Measurements from ENCODE around the gene CTBP2. TPM values are rescaled to one million over a fixed set of nuclear protein-coding genes. Genes with fewer than 3 reads are reported as not detected.

Gene CTBP2
- total RNA-seq, 3 donors from 2014 or later = 53.1 to 91.2 (median 65.9) TPM

DNA sequence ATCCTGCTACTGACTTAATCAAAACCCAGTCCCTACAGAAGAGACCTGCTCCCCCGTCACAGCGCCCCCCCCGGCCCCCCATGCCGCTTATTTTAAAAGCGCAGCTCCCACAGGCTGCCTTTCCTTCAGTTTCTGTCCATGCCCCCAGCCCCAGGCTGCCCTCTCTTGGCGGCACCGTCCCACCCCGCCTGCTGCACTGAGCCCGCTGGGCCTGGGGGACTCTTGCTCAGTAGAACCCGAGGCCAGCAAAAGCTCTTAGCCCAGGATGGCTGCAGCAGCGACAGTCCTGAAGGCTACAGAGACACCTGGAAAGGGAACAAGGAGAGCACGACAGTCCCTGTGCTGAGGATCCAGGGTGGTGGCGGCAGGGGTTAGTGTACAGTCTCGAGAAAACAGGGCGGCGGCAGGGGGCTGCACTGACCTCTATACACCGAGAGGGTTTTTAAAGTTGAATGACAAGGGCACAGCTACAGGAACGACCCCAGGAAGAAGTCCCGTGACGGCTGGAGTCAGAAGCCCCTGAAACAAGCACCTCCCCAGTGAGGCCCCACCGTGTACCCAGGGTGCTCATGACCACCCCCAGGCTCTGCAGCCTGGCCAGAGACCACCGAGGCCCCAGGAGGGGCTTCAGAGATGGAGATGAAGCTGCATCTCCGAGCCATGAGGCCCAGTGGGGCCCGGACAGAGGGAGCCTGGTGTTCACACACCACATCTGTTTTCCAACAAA lies 164.1 kb downstream of the CTBP2 start:
- intact Hi-C loops (cut with DNase I; ENCODE audit: low total_unique reads) = no loop called here
- Histone ChIP-seq H3K27me3 (no peaks in the 10 kb centered on the region), H3K9me3 (no peaks in the 10 kb centered on the region), H3K36me3 (no peaks in the 10 kb centered on the region), H3K4me3 (no peak overlapping the region), H3K27ac (no peak overlapping the region), H3K4me1 (peaks cover 9 to 20% of the 10 kb centered on the region in 2 donors)
- no peak for DNase-seq (ENCODE audit: low spot score in 2 of 2)
- no peak for TF ChIP-seq POLR2AphosphoS5 (IDR thresholded peaks at IDR 0.05)

GRCh38 chr10:124995605-124996004 lies 164.8 kb downstream of the CTBP2 start:
- Histone ChIP-seq H3K27me3 (no peaks in the 10 kb centered on the region), H3K36me3 (no peaks in the 10 kb centered on the region), H3K4me1 (peaks cover 6 to 13% of the 10 kb centered on the region in 2 donors), H3K27ac (no peak overlapping the region), H3K4me3 (no peak overlapping the region), H3K9me3 (no peaks in the 10 kb centered on the region)
- TF ChIP-seq CTCF (IDR thresholded peaks at IDR 0.05) (no peak), POLR2AphosphoS5 (IDR thresholded peaks at IDR 0.05) (no peak), POLR2A (IDR thresholded peaks at IDR 0.05) (no peak)
- intact Hi-C loops (cut with DNase I; ENCODE audit: low total_unique reads) = no loop called here
- no peak for DNase-seq (ENCODE audit: low spot score in 2 of 2)

DNA sequence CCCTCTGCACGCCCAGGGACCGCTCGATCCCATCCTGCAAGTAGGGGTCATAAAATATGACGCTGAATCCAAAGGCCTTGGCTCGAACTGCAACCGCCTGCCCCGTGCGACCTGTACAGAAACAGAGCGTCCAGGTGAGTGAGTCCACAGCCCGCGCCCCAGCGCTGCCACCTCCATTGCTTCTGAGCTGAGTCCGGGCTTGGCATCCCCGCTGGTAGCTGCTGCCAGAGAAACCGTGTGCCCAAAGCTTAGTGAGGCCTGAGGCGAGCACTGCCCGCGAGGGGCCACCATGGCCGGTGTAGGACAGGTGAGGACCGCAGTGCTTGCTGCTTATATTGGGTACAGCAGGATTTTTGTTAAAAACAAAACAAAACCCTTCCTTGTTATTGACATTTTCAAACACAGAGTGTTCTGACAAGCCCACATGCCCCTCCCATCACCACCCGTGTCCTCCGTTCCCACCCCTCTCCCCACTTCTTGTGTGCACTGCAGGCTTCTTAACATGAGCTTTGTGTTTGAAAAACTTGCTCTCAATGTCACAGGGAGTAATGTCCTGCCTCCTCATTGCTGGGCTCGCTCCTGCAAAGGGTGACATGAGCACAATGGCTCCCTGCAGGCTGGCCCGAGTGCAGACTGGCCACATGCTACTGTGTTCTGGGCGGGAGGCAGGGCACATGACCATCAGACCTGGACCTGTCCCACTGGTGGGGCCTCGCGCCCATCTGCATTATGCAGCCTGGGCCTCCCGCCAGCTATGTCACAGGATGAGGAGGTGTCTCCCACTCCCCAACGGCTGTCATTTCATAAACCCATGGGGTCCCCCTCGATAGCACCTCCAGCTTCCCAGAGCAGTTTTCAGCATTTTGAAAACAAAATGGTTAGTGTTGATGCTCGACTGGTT lies 165.5 kb downstream of the CTBP2 start:
- intact Hi-C loops (cut with DNase I; ENCODE audit: low total_unique reads) = no loop called here
- no peaks in the 10 kb centered on the region for H3K27me3 ChIP-seq
- TF ChIP-seq POLR2AphosphoS5 (IDR thresholded peaks at IDR 0.05) (no peak), POLR2A (IDR thresholded peaks at IDR 0.05) (no peak), CTCF (IDR thresholded peaks at IDR 0.05) (no peak)
- no peaks in the 10 kb centered on the region for H3K9me3 ChIP-seq
- no peak for DNase-seq (ENCODE audit: low spot score in 2 of 2)
- H3K36me3 ChIP-seq = no peaks in the 10 kb centered on the region
- no peak overlapping the region for H3K4me3 ChIP-seq
- H3K27ac ChIP-seq = no peak overlapping the region
- peaks cover 2 to 5% of the 10 kb centered on the region in 2 donors for H3K4me1 ChIP-seq

GRCh38 chr10:124993736-124994451 lies 166.5 kb downstream of the CTBP2 start:
- peak overlapping the region in 1 of 2 donors; percentile 17 for H3K27ac ChIP-seq
- DNase-seq (ENCODE audit: low spot score in 2 of 2) = peak in 1 of 2 donors; percentile 37
- no peaks in the 10 kb centered on the region for H3K9me3 ChIP-seq
- no peaks in the 10 kb centered on the region for H3K4me1 ChIP-seq
- no peaks in the 10 kb centered on the region for H3K27me3 ChIP-seq
- no peaks in the 10 kb centered on the region for H3K36me3 ChIP-seq
- no peak for TF ChIP-seq POLR2AphosphoS5 (IDR thresholded peaks at IDR 0.05)
- no peak for TF ChIP-seq CTCF (IDR thresholded peaks at IDR 0.05)
- no peak for TF ChIP-seq POLR2A (IDR thresholded peaks at IDR 0.05)
- intact Hi-C loops (cut with DNase I; ENCODE audit: low total_unique reads) = no loop called here
- no peak overlapping the region for H3K4me3 ChIP-seq

DNA sequence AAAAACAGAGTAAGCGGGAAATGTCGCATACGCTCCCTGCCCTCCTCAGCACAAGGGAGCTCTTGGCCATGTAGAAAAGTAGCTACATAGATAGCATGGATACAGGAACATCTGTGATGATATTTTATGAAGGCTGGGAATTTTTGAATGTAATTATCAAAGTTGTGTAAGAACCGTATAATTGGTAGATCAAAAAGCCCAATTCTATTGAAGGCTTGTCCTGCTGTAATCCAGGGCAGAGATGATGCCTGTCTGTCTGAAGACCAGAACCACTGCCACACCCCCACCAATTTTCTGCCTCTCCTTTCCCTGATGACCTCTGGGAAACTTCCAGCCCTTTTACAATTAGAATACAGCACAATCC lies 167.0 kb downstream of the CTBP2 start:
- intact Hi-C loops (cut with DNase I; ENCODE audit: low total_unique reads) = no loop called here
- H3K27ac ChIP-seq = peak overlapping the region in 1 of 2 donors; percentile 17
- H3K9me3 ChIP-seq = no peaks in the 10 kb centered on the region
- no peak for DNase-seq (ENCODE audit: low spot score in 2 of 2)
- H3K36me3 ChIP-seq = no peaks in the 10 kb centered on the region
- H3K4me1 ChIP-seq = no peaks in the 10 kb centered on the region
- TF ChIP-seq POLR2A (IDR thresholded peaks at IDR 0.05) (no peak), CTCF (IDR thresholded peaks at IDR 0.05) (no peak), POLR2AphosphoS5 (IDR thresholded peaks at IDR 0.05) (no peak)
- H3K27me3 ChIP-seq = no peaks in the 10 kb centered on the region
- H3K4me3 ChIP-seq = no peak overlapping the region

All from breast epithelium (tissue), 4 donors.